Measurements from ENCODE around the gene KRT6C.

Gene KRT6C

DNA sequence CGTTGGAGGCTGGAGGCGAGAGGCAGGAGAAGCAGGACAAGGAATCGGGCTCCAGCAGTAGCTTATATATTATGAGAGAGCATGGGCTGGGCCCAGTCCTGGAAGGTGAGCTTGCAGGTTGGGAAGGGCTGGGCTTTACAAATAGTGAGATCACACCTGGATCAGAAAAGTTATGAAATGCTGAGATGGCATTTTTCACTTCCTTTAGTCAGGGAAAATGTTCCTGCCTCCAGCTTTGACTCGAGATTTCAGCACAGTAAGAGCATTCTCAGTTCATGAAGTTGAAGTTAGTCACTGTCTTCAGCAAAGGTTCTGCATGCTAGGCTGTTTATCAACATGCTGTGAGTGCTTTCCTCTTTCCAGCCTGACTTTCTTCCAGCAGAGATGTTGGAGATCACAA, at the start of gene KRT6C:
TSS of gene KRT6C (minus strand) at position 38 of the 400 bp plus-strand sequence. CDS start 68 bp downstream, outside the sequence.
- Histone ChIP-seq H3K4me3 (ENCODE audit: low read depth, low read length) (no peak within 1 kb of the TSS), H3K4me1 (ENCODE audit: control insufficient read depth, insufficient read depth, low read length) (no peaks in the 10 kb centered on the region), H3K9me3 (ENCODE audit: control insufficient read depth, insufficient read depth, low read depth, low read length) (no peaks in the 10 kb centered on the region), H3K27ac (ENCODE audit: extremely low read depth, low read depth, low read length) (no peak within 1 kb of the TSS), H3K36me3 (ENCODE audit: control insufficient read depth in 2 of 2, insufficient read depth in 1 of 2, low read length in 2 of 2) (no peaks in the 10 kb centered on the region)
- no peak for TF ChIP-seq ZFP69B (tag by site-specific recombination; IDR thresholded peaks at IDR 0.05)
- no peak for TF ChIP-seq ZBTB7A (tag by site-specific recombination; IDR thresholded peaks at IDR 0.05; ENCODE audit: low read depth)
- no peak for TF ChIP-seq ZNF76 (tag by site-specific recombination; IDR thresholded peaks at IDR 0.05; ENCODE audit: borderline replicate concordance, low read depth)
- TF ChIP-seq ZNF776 (tag by site-specific recombination; IDR thresholded peaks at IDR 0.05; ENCODE audit: borderline replicate concordance) = no peak
- TF ChIP-seq ZNF23 (tag by site-specific recombination; IDR thresholded peaks at IDR 0.05; ENCODE audit: borderline replicate concordance) = no peak
- TF ChIP-seq ZNF792 (tag by site-specific recombination; IDR thresholded peaks at IDR 0.05) = no peak
- no peak for TF ChIP-seq ZNF335 (tag by site-specific recombination; conservative IDR thresholded peaks at IDR 0.05)
- TF ChIP-seq ZNF366 (tag by site-specific recombination; conservative IDR thresholded peaks at IDR 0.05) = no peak
- no peak for TF ChIP-seq OVOL3 (tag by site-specific recombination; IDR thresholded peaks at IDR 0.05)
- no peak for TF ChIP-seq ZNF704 (tag by site-specific recombination; IDR thresholded peaks at IDR 0.05)
- TF ChIP-seq ZNF19 (tag by site-specific recombination; IDR thresholded peaks at IDR 0.05; ENCODE audit: low read depth) = no peak
- no peak for TF ChIP-seq FEZF1 (tag by site-specific recombination; IDR thresholded peaks at IDR 0.05)
- no peak for TF ChIP-seq ZNF24 (tag by site-specific recombination; IDR thresholded peaks at IDR 0.05)
- TF ChIP-seq, protein P1, sequence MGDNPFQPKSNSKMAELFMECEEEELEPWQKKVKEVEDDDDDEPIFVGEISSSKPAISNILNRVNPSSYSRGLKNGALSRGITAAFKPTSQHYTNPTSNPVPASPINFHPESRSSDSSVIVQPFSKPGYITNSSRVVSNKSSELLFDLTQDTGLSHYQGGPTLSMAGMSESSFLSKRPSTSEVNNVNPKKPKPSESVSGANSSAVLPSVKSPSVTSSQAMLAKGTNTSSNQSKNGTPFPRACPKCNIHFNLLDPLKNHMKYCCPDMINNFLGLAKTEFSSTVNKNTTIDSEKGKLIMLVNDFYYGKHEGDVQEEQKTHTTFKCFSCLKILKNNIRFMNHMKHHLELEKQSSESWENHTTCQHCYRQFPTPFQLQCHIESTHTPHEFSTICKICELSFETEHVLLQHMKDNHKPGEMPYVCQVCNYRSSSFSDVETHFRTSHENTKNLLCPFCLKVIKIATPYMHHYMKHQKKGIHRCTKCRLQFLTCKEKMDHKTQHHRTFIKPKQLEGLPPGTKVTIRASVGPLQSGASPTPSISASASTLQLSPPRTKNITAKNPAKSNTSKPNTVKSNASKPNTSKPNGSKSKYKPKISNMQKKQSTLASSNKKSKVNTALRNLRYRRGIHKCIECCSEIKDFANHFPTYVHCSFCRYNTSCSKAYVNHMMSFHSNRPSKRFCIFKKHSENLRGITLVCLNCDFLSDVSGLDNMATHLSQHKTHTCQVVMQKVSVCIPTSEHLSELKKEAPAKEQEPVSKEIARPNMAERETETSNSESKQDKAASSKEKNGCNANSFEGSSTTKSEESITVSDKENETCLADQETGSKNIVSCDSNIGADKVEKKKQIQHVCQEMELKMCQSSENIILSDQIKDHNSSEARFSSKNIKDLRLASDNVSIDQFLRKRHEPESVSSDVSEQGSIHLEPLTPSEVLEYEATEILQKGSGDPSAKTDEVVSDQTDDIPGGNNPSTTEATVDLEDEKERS (tag by site-specific recombination; IDR thresholded peaks at IDR 0.05) = no peak
- TF ChIP-seq ZNF670 (tag by site-specific recombination; IDR thresholded peaks at IDR 0.05; ENCODE audit: low read depth) = no peak
- ChIA-PET POLR2A (no interaction called here), CTCF (no interaction called here)

GRCh38 chr12:52522346-52523011, 48.9 kb upstream of the KRT6C start:
- Histone ChIP-seq H3K9me3 (ENCODE audit: control insufficient read depth, insufficient read depth, low read depth, low read length) (no peaks in the 10 kb centered on the region), H3K27ac (ENCODE audit: extremely low read depth, low read depth, low read length) (no peak overlapping the region), H3K4me3 (ENCODE audit: low read depth, low read length) (no peak overlapping the region), H3K4me1 (ENCODE audit: control insufficient read depth, insufficient read depth, low read length) (no peaks in the 10 kb centered on the region), H3K36me3 (ENCODE audit: control insufficient read depth in 2 of 2, insufficient read depth in 1 of 2, low read length in 2 of 2) (no peaks in the 10 kb centered on the region)
- TF ChIP-seq OSR2 (tag by site-specific recombination; IDR thresholded peaks at IDR 0.05) (no peak), KLF1 (tag by site-specific recombination; IDR thresholded peaks at IDR 0.05) (peak; percentile 37; the same call in 1 of the 2 replicates), ZFP41 (tag by site-specific recombination; IDR thresholded peaks at IDR 0.05; ENCODE audit: borderline replicate concordance) (no peak), ZIC2 (tag by site-specific recombination; IDR thresholded peaks at IDR 0.05) (peak; percentile 79), ZNF639 (tag by site-specific recombination; IDR thresholded peaks at IDR 0.05) (no peak), KLF9 (tag by site-specific recombination; IDR thresholded peaks at IDR 0.05; ENCODE audit: low read depth) (no peak), ZNF501 (tag by site-specific recombination; IDR thresholded peaks at IDR 0.05) (no peak), ZNF555 (tag by site-specific recombination; conservative IDR thresholded peaks at IDR 0.05) (no peak)
- TF ChIP-seq, protein P2, sequence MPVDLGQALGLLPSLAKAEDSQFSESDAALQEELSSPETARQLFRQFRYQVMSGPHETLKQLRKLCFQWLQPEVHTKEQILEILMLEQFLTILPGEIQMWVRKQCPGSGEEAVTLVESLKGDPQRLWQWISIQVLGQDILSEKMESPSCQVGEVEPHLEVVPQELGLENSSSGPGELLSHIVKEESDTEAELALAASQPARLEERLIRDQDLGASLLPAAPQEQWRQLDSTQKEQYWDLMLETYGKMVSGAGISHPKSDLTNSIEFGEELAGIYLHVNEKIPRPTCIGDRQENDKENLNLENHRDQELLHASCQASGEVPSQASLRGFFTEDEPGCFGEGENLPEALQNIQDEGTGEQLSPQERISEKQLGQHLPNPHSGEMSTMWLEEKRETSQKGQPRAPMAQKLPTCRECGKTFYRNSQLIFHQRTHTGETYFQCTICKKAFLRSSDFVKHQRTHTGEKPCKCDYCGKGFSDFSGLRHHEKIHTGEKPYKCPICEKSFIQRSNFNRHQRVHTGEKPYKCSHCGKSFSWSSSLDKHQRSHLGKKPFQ (tag by site-specific recombination; IDR thresholded peaks at IDR 0.05) = no peak
- CTCF ChIA-PET = interaction anchor here (0.7 to 3.5 kb wide), 4 partner anchors 15 to 366 kb away, joined by 3 to 14 read pairs (median 4); no protein-coding TSS in a partner anchor
- POLR2A ChIA-PET = no interaction called here

Measured in HEK293 (cell line).